SK-N-SH treated with all-trans-retinoic acid at 6 μM for 48 hours (cell line): ENCODE results near the gene SRP54.

Experiments
- CSDC2 ChIP-seq: fragments of 250-450 bp; sonication (Bioruptor Pico); IDR thresholded peaks from 2 replicates; pipeline ENCODE4 v1.5.0; 2020; ENCODE audit warnings: mild to moderate bottlenecking, moderate library complexity
- TOX ChIP-seq: fragments of 250-450 bp; sonication (Bioruptor Pico); IDR thresholded peaks from 2 replicates; pipeline ENCODE4 v1.8.0; 2021; ENCODE audit warnings: mild to moderate bottlenecking, moderate library complexity, borderline replicate concordance
- ZFP3 ChIP-seq: fragments of 250-450 bp; sonication (Bioruptor Pico); IDR thresholded peaks from 2 replicates; pipeline ENCODE4 v1.5.0; 2020; ENCODE audit warnings: mild to moderate bottlenecking, moderate library complexity
- ZNF70 ChIP-seq: fragments of 450-650 bp; formaldehyde crosslinking; IDR thresholded peaks from 2 replicates; pipeline ENCODE4 v1.5.0; 2020; ENCODE audit warnings: mild to moderate bottlenecking, moderate library complexity
- TF ChIP-seq, protein P1 (sequence below): fragments of 250-450 bp; sonication (Bioruptor Pico); IDR thresholded peaks from 2 replicates; pipeline ENCODE4 v1.5.1; 2020; ENCODE audit warnings: low read depth, mild to moderate bottlenecking, moderate library complexity
- TF ChIP-seq, protein P2 (sequence below): fragments of 250-450 bp; sonication (Bioruptor Pico); IDR thresholded peaks from 2 replicates; pipeline ENCODE4 v1.8.0; 2020; ENCODE audit warnings: mild to moderate bottlenecking, moderate library complexity, borderline replicate concordance

DNA sequence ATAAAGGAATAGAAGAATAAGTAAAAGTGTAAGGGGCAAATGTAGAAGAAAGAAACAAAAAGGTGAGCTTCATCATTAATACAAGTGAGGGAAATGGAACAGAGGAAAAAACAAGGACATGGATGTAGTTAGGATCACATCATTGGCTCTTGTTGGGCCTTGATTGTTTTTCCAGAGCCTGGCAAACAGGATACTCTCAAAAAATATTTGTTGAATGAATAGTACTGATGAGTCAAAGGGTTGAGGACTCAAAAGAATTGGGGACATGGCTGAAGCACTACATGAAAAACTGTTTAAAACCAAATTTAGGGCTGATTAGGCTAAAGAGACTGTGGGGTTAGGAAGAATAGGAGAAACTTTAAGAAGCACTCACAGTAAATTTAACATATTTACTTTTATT is 11.4 kb upstream of the SRP54 start:
- TF ChIP-seq CSDC2: no peak
- TF ChIP-seq, protein P1, sequence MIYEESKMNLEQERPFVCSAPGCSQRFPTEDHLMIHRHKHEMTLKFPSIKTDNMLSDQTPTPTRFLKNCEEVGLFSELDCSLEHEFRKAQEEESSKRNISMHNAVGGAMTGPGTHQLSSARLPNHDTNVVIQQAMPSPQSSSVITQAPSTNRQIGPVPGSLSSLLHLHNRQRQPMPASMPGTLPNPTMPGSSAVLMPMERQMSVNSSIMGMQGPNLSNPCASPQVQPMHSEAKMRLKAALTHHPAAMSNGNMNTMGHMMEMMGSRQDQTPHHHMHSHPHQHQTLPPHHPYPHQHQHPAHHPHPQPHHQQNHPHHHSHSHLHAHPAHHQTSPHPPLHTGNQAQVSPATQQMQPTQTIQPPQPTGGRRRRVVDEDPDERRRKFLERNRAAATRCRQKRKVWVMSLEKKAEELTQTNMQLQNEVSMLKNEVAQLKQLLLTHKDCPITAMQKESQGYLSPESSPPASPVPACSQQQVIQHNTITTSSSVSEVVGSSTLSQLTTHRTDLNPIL: no peak
- TF ChIP-seq TOX: no peak
- no peak for TF ChIP-seq ZNF70 (CRISPR knock-in tag)
- TF ChIP-seq ZFP3 (CRISPR knock-in tag): no peak
- TF ChIP-seq, protein P2, sequence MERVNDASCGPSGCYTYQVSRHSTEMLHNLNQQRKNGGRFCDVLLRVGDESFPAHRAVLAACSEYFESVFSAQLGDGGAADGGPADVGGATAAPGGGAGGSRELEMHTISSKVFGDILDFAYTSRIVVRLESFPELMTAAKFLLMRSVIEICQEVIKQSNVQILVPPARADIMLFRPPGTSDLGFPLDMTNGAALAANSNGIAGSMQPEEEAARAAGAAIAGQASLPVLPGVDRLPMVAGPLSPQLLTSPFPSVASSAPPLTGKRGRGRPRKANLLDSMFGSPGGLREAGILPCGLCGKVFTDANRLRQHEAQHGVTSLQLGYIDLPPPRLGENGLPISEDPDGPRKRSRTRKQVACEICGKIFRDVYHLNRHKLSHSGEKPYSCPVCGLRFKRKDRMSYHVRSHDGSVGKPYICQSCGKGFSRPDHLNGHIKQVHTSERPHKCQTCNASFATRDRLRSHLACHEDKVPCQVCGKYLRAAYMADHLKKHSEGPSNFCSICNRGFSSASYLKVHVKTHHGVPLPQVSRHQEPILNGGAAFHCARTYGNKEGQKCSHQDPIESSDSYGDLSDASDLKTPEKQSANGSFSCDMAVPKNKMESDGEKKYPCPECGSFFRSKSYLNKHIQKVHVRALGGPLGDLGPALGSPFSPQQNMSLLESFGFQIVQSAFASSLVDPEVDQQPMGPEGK (CRISPR knock-in tag): no peak
